SK-N-SH (cell line): Measurements from ENCODE around the gene ZNF511. TPM values are rescaled to one million over a fixed set of nuclear protein-coding genes. Genes with fewer than 3 reads are reported as not detected.

Experiments used
- CTCF ChIA-PET: fragments of 300-600, 350-600 bp; formaldehyde crosslinking; extraction: SDS; loops from one replicate; lab custom pipeline; 2021; lab: Yijun Ruan, JAX
- POLR2A ChIA-PET: fragments of 350-600 bp; sonication (Branson Sonifier 250); formaldehyde crosslinking; extraction: SDS; loops from one replicate; lab custom pipeline; 2020; ENCODE audit warnings: antibody characterized with exemption, inconsistent platforms; lab: Yijun Ruan, JAX
- DNase-seq: peaks from one replicate; pipeline ENCODE4 v3.0.0; 2012
- H2AFZ ChIP-seq: fragments of 200-600 bp; sonication (generic); 2 replicates; pipeline ENCODE4 v1.8.1; 2016; ENCODE audit warnings: antibody characterized with exemption, mild to moderate bottlenecking, low read depth
- H3F3A ChIP-seq: fragments of 200-600 bp; sonication (generic); replicated peaks from 2 replicates; pipeline ENCODE3; 2016; ENCODE audit warnings: antibody characterized with exemption, mild to moderate bottlenecking; ENCODE audit not compliant: insufficient read depth
- H3K27ac ChIP-seq, 2 experiments: fragments of 200-500 bp in 1 of 2; fragments of 200-600 bp in 1 of 2; sonication (Bioruptor generic) in 1 of 2; sonication (generic), shearing (Covaris generic) in 1 of 2; 2 replicates each; pipeline versions ENCODE4 v1.5.1 to v1.6.1; 2014 to 2016; ENCODE audit warnings: low read depth in 2 of 2, inconsistent platforms in 1 of 2, low read length in 1 of 2, mild to moderate bottlenecking in 1 of 2, mixed read lengths in 1 of 2
- H3K27me3 ChIP-seq: fragments of 200-600 bp; sonication (generic), shearing (Covaris generic); 2 replicates; pipeline ENCODE4 v1.6.1; 2016; ENCODE audit warnings: mixed run types; ENCODE audit not compliant: insufficient read depth
- H3K36me3 ChIP-seq, 2 experiments: fragments of 200-500 bp in 1 of 2; fragments of 200-600 bp in 1 of 2; sonication (Bioruptor generic) in 1 of 2; sonication (generic) in 1 of 2; replicated peaks in 1 of 2; 2 replicates each; pipeline versions ENCODE3 to v1.5.1; 2014 to 2016; ENCODE audit warnings: low read length in 1 of 2, mild to moderate bottlenecking in 1 of 2; ENCODE audit not compliant: insufficient read depth in 2 of 2, control insufficient read depth in 1 of 2
- H3K4me1 ChIP-seq, 2 experiments: fragments of 200-500 bp in 1 of 2; fragments of 200-600 bp in 1 of 2; sonication (Bioruptor generic) in 1 of 2; sonication (generic), shearing (Covaris generic) in 1 of 2; 2 replicates each; pipeline versions ENCODE4 v1.5.1 to v1.6.1; 2014 to 2016; ENCODE audit warnings: low read depth in 1 of 2, low read length in 1 of 2, mixed run types in 1 of 2; ENCODE audit not compliant: insufficient read depth in 2 of 2, control insufficient read depth in 1 of 2
- H3K4me2 ChIP-seq: fragments of 200-600 bp; sonication (generic), shearing (Covaris generic); 2 replicates; pipeline ENCODE4 v1.6.1; 2017; ENCODE audit warnings: mixed run types
- H3K4me3 ChIP-seq, 2 experiments: fragments of 200-500 bp in 1 of 2; fragments of 200-600 bp in 1 of 2; sonication (Bioruptor generic) in 1 of 2; sonication (generic), shearing (Covaris generic) in 1 of 2; 2 replicates each; pipeline versions ENCODE4 v1.5.1 to v1.8.1; 2014 to 2016; ENCODE audit warnings: low read depth in 2 of 2, inconsistent platforms in 1 of 2, low read length in 1 of 2, mild to moderate bottlenecking in 1 of 2, mixed read lengths in 1 of 2, moderate library complexity in 1 of 2
- H3K79me2 ChIP-seq: fragments of 200-600 bp; sonication (generic); 2 replicates; pipeline ENCODE4 v1.8.1; 2017; ENCODE audit warnings: mild to moderate bottlenecking; ENCODE audit not compliant: insufficient read depth
- H3K9ac ChIP-seq: fragments of 200-600 bp; sonication (generic); 2 replicates; pipeline ENCODE4 v1.6.1; 2017; ENCODE audit warnings: mixed run types
- H3K9me2 ChIP-seq: fragments of 200-600 bp; sonication (generic); 2 replicates; pipeline ENCODE4 v1.6.1; 2017; ENCODE audit warnings: mixed run types
- H3K9me3 ChIP-seq: fragments of 200-600 bp; sonication (generic); 2 replicates; pipeline ENCODE4 v1.6.1; 2017; ENCODE audit warnings: mixed run types, mild to moderate bottlenecking, moderate library complexity
- H4K20me1 ChIP-seq: fragments of 200-600 bp; sonication (generic); 2 replicates; pipeline ENCODE4 v1.6.1; 2017; ENCODE audit warnings: mild to moderate bottlenecking, mixed run types; ENCODE audit not compliant: insufficient read depth
- ELF1 ChIP-seq: IDR thresholded peaks from 2 replicates; pipeline ENCODE4 v1.4.0; 2012
- EP300 ChIP-seq, 2 experiments: IDR thresholded peaks; 2 replicates each; pipeline versions ENCODE4 v1.4.0 to v1.6.1; 2012; ENCODE audit warnings: borderline replicate concordance in 1 of 2, low read depth in 1 of 2, low read length in 1 of 2
- EZH2phosphoT487 ChIP-seq: fragments of 200-600 bp; sonication (generic); IDR thresholded peaks from 2 replicates; pipeline ENCODE4 v1.6.1; 2017; ENCODE audit warnings: low read depth, mixed run types, mild to moderate bottlenecking, antibody characterized with exemption, moderate library complexity, borderline replicate concordance
- GATA2 ChIP-seq: sonication (generic); formaldehyde crosslinking; IDR thresholded peaks from 2 replicates; pipeline ENCODE4 v1.5.0; 2020; ENCODE audit warnings: mild to moderate bottlenecking, missing genetic modification reagents
- MEF2A ChIP-seq: IDR thresholded peaks from 2 replicates; pipeline ENCODE4 v1.4.0; 2012; ENCODE audit warnings: low read depth, borderline replicate concordance
- RXRA ChIP-seq: IDR thresholded peaks from 2 replicates; pipeline ENCODE4 v1.4.0; 2012; ENCODE audit warnings: low read depth, mild to moderate bottlenecking, borderline replicate concordance
- TAF1 ChIP-seq: IDR thresholded peaks from 2 replicates; pipeline ENCODE4 v1.6.1; 2012; ENCODE audit warnings: low read depth, mild to moderate bottlenecking, low read length, moderate library complexity, borderline replicate concordance
- TCF12 ChIP-seq: IDR thresholded peaks from 2 replicates; pipeline ENCODE4 v1.4.0; 2012
- TEAD4 ChIP-seq: IDR thresholded peaks from 2 replicates; pipeline ENCODE4 v1.4.0; 2012; ENCODE audit warnings: mild to moderate bottlenecking, borderline replicate concordance; ENCODE audit not compliant: insufficient read depth
- WGBS: methylation state at CpG from one replicate; pipeline ENCODE4 v1.1.6; 2017; ENCODE audit warnings: low lambda C conversion rate; 5-methylcytosine and 5-hydroxymethylcytosine counted together
- polyA plus RNA-seq, 3 experiments: library from polyadenylated mRNA; depleted of rRNA; stranded (reverse); fragments of >200 nt; gene quantifications; 2 replicates each; pipeline ENCODE4 v1.2.3, GENCODE V29; 2012
- TF ChIP-seq, protein P1 (sequence below): IDR thresholded peaks from 2 replicates; pipeline ENCODE4; 2012
- TF ChIP-seq, protein P2 (sequence below): IDR thresholded peaks from 2 replicates; pipeline ENCODE4 v1.4.0; 2012; ENCODE audit warnings: low read depth, borderline replicate concordance

Gene ZNF511
- polyA plus RNA-seq, 1 of the 3 experiments (the other 2 are of a cell fraction), result 62.3 TPM

DNA sequence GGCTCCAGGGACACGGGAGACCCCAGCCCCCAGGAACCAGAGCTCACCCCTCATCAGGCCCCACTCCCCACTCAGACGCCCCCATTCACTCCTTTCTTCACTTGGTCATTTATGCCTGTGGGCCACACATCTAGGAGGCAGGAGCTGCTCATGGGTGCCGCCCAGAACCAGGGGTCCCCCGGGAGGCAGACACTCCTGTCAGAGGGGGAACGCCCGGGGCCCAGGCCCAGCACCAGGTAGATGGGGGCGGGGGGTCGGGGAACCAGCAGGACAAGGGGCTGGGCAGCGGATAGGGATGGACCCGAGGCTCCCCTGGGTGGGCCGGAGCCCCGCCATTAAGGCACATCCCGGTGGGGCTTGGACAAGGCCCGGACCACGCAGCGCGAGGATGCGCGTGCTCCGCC, 16.1 kb downstream of the ZNF511 start:
- H3K79me2 ChIP-seq, result no peaks in the 10 kb centered on the region
- H3K9ac ChIP-seq, result peak overlapping the region; percentile 49
- no peaks in the 10 kb centered on the region for H3K27me3 ChIP-seq
- ChIA-PET CTCF (interaction anchor here (0.6 to 2.9 kb wide), 4 partner anchors 10 to 809 kb away, joined by 3 to 15 read pairs (median 7); partner anchors contain the start of gene CALY), POLR2A (interaction anchor here (0.8 to 1.7 kb wide), 4 partner anchors 9 to 49 kb away, joined by 3 to 6 read pairs (median 4); partner anchors contain the start of genes CALY and ECHS1)
- DNase-seq, result peak; percentile 67
- H3K36me3 ChIP-seq, result no peaks in the 10 kb centered on the region
- peak overlapping the region in 1 of 2 experiments; percentile 93; a peak in 2 of 4 replicates for H3K27ac ChIP-seq
- TF ChIP-seq GATA2 (CRISPR knock-in tag) (no peak), ELF1 (no peak), TCF12 (no peak), EZH2phosphoT487 (no peak), TEAD4 (no peak), MEF2A (no peak)
- TF ChIP-seq, protein P1, sequence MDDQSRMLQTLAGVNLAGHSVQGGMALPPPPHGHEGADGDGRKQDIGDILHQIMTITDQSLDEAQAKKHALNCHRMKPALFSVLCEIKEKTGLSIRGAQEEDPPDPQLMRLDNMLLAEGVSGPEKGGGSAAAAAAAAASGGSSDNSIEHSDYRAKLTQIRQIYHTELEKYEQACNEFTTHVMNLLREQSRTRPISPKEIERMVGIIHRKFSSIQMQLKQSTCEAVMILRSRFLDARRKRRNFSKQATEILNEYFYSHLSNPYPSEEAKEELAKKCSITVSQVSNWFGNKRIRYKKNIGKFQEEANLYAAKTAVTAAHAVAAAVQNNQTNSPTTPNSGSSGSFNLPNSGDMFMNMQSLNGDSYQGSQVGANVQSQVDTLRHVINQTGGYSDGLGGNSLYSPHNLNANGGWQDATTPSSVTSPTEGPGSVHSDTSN, result no peak
- H3K4me2 ChIP-seq, result peak overlapping the region; percentile 73
- 19% methylated on average over 5 of the region's 20 CpGs for WGBS
- H3K4me1 ChIP-seq, result peaks cover 7 to 34% of the 10 kb centered on the region in 2 experiments; a peak in 2 of 4 replicates
- H4K20me1 ChIP-seq, result no peaks in the 10 kb centered on the region
- H3K9me2 ChIP-seq, result no peaks in the 10 kb centered on the region
- peaks cover 7% of the 10 kb centered on the region for H3F3A ChIP-seq
- H3K9me3 ChIP-seq, result no peaks in the 10 kb centered on the region
- H2AFZ ChIP-seq, result peak overlapping the region; percentile 76; the same call in 1 of the 2 replicates
- peak overlapping the region; percentile 59 to 64 for H3K4me3 ChIP-seq

DNA sequence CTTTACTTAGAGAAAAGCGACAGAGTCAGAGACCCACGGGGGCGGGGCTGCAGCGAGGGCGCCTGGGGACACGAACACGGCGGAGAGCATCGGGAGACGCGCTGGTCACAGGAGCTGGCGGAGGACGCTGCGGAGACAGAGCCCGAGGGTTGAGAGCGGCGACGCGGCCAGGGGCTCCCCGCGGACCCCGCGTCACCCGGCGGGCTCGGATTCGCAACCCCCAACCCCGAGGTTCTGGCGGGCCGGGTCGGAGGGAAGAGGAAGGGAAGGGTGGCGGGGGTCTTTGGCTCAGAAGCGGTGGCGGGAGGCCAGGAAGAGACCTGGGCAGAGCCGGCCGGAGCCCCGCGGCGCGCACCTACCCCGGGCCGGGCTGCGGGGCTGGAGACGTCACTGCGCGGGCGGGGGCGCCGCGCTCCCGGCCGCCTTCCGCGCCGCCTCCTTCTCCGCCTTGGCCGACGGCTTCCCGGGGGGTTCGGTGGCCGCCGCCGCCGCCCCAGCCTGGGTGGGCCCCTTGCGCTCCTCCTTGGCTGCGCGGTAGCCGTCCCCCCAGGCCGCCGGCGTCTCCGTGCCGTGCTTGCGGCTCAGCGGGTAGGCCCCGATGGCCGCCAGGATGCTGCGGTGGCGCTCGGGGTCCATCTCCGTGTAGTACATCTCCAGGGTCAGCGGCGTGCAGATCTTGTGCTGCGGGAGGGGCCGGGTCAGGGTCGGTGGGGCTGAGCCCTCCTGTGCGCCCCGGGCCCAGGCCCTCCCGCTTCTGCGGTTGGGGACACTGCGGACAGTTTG, 16.9 kb downstream of the ZNF511 start:
- H2AFZ ChIP-seq, result peak overlapping the region; percentile 76; the same call in 1 of the 2 replicates
- DNase-seq, result peak; percentile 76

DNA sequence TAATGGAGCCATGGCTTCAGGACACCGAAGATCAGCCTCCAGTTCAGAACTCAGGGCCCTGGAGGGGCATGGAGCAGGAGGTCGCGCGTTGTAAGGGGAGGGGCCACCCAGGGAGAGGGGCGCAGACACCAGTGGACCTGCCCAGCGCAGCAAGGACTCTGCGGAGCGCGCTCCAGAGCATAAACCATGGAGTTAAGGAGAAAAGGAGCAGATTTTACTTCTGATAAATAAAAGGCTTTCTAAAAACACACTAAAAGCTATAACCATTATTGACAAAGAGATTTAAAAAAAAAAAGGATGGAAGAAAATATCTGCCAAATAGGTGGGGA, 17.5 kb downstream of the ZNF511 start:
- no peaks in the 10 kb centered on the region for H3K9me3 ChIP-seq
- ChIA-PET POLR2A (no interaction called here), CTCF (interaction anchor here (0.6 to 4.7 kb wide), 2 partner anchors 19 to 33 kb away, joined by 3 to 73 read pairs; partner anchors contain the start of gene FUOM)
- H3K4me1 ChIP-seq, result peaks cover 7 to 34% of the 10 kb centered on the region in 2 experiments; a peak in 2 of 4 replicates
- no peaks in the 10 kb centered on the region for H4K20me1 ChIP-seq
- peak overlapping the region; percentile 59 to 64 for H3K4me3 ChIP-seq
- H3K9ac ChIP-seq, result peak overlapping the region; percentile 49; the same call in 1 of the 2 replicates
- 52% methylated on average over 9 of the region's 9 CpGs for WGBS
- H3K27ac ChIP-seq, result peak overlapping the region in 1 of 2 experiments; percentile 93; a peak in 2 of 4 replicates
- H3K27me3 ChIP-seq, result peaks cover 5% of the 10 kb centered on the region; the same call in 1 of the 2 replicates
- H3K4me2 ChIP-seq, result peak overlapping the region; percentile 73
- no peaks in the 10 kb centered on the region for H3K36me3 ChIP-seq
- no peak for TF ChIP-seq EP300 (IDR thresholded peaks at IDR 0.05; ENCODE audit: borderline replicate concordance in 1 of 2, low read depth in 1 of 2, low read length in 1 of 2)
- no peak for TF ChIP-seq TAF1
- TF ChIP-seq, protein P2, sequence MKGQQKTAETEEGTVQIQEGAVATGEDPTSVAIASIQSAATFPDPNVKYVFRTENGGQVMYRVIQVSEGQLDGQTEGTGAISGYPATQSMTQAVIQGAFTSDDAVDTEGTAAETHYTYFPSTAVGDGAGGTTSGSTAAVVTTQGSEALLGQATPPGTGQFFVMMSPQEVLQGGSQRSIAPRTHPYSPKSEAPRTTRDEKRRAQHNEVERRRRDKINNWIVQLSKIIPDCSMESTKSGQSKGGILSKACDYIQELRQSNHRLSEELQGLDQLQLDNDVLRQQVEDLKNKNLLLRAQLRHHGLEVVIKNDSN, result no peak
- TF ChIP-seq RXRA, result no peak
- TF ChIP-seq ELF1, result no peak
- H3K79me2 ChIP-seq, result no peaks in the 10 kb centered on the region
- H2AFZ ChIP-seq, result peak overlapping the region; percentile 76; the same call in 1 of the 2 replicates
- DNase-seq, result no peak
- H3K9me2 ChIP-seq, result no peaks in the 10 kb centered on the region
- peaks cover 7% of the 10 kb centered on the region for H3F3A ChIP-seq

More for the DNA sequence above, 16.9 kb downstream of the ZNF511 start:
- Histone ChIP-seq H3F3A (peaks cover 7% of the 10 kb centered on the region), H3K4me2 (peak overlapping the region; percentile 73), H3K4me3 (peak overlapping the region; percentile 59 to 64), H3K27me3 (no peaks in the 10 kb centered on the region), H3K4me1 (peaks cover 7 to 34% of the 10 kb centered on the region in 2 experiments; a peak in 2 of 4 replicates), H3K36me3 (no peaks in the 10 kb centered on the region), H3K79me2 (no peaks in the 10 kb centered on the region), H3K9ac (peak overlapping the region; percentile 49), H3K9me2 (no peaks in the 10 kb centered on the region), H3K9me3 (no peaks in the 10 kb centered on the region), H4K20me1 (no peaks in the 10 kb centered on the region), H3K27ac (peak overlapping the region in 1 of 2 experiments; percentile 93; a peak in 2 of 4 replicates)
- POLR2A ChIA-PET, result interaction anchor here (1.7 kb wide), 1 partner anchor 10 kb away, joined by 6 read pairs; the partner anchor contains the start of gene CALY
- WGBS, result 15% methylated on average over 23 of the region's 91 CpGs
- no peak for TF ChIP-seq EZH2phosphoT487
- CTCF ChIA-PET, result interaction anchor here (2.1 to 2.9 kb wide), 2 partner anchors 11 to 18 kb away, joined by 10 to 15 read pairs; no protein-coding TSS in a partner anchor
